B cell (primary cell): Measurements from ENCODE around the gene LARGE1. TPM values are rescaled to one million over a fixed set of nuclear protein-coding genes. Genes with fewer than 3 reads are reported as not detected.

Experiments
- ATAC-seq: fragments of 200-7000 bp; cut with Tn5 transposase; one replicate; pipeline ENCODE4 v1.10.0; 2021; ENCODE audit warnings: low read depth, mild to moderate bottlenecking, moderate number of reproducible peaks, moderate library complexity
- CTCF ChIA-PET: fragments of 350-600 bp; sonication (Branson Sonifier 250); formaldehyde crosslinking; loops from one replicate; lab custom pipeline; 2021; ENCODE audit warnings: antibody characterized with exemption, inconsistent platforms; lab: Charles Lee
- POLR2A ChIA-PET: fragments of 350-600 bp; sonication (Branson Sonifier 250); formaldehyde crosslinking; loops from one replicate; lab custom pipeline; 2021; ENCODE audit warnings: antibody characterized with exemption; lab: Charles Lee
- DNase-seq: peaks from one replicate; pipeline ENCODE4 v3.0.0; 2013
- H2AFZ ChIP-seq: 2 replicates; pipeline ENCODE4 v1.6.1; 2012; ENCODE audit warnings: mild to moderate bottlenecking, low read depth, low read length; ENCODE audit not compliant: insufficient read depth, poor library complexity, severe bottlenecking
- H3K27ac ChIP-seq, 2 donors: 1 replicate in 1 of 2; 2 replicates in 1 of 2; pipeline ENCODE4 v1.5.1; 2012 to 2013; ENCODE audit warnings: low read length in 2 of 2, mild to moderate bottlenecking in 2 of 2, moderate library complexity in 1 of 2
- H3K27me3 ChIP-seq, 4 experiments: fragments of 200-600 bp in 1 of 4; sonication (generic) in 1 of 4; replicated peaks in 1 of 4; 1 replicate in 2 of 4; 2 replicates in 2 of 4; pipeline versions ENCODE4 v1.6.1 to v1.7.0; 2013 to 2016; ENCODE audit warnings: low read length in 3 of 4, mild to moderate bottlenecking in 2 of 4, mixed read lengths in 1 of 4, moderate library complexity in 1 of 4; ENCODE audit not compliant: insufficient read depth in 4 of 4, control insufficient read depth in 3 of 4; ENCODE audit errors: control extremely low read depth in 1 of 4
- H3K36me3 ChIP-seq, 2 experiments: replicated peaks in 1 of 2; 1 replicate in 1 of 2; 2 replicates in 1 of 2; pipeline versions ENCODE4 v1.6.1 to v1.7.1; 2013; ENCODE audit warnings: low read length in 1 of 2; ENCODE audit not compliant: insufficient read depth in 2 of 2, control insufficient read depth in 1 of 2; ENCODE audit errors: control extremely low read depth in 1 of 2, extremely low read depth in 1 of 2
- H3K4me1 ChIP-seq, 2 donors: fragments of 200-600 bp in 1 of 2; sonication (generic) in 1 of 2; 1 replicate in 1 of 2; 2 replicates in 1 of 2; pipeline versions ENCODE4 v1.5.1 to v1.6.1; 2013 to 2017; ENCODE audit warnings: low read length in 2 of 2; ENCODE audit not compliant: control insufficient read depth in 2 of 2, insufficient read depth in 2 of 2
- H3K4me2 ChIP-seq: replicated peaks from 2 replicates; pipeline ENCODE3; 2012; ENCODE audit warnings: mild to moderate bottlenecking, low read depth, low read length; ENCODE audit not compliant: poor library complexity, severe bottlenecking
- H3K4me3 ChIP-seq, 5 experiments: fragments of 200-600 bp in 1 of 5; sonication (generic) in 1 of 5; 1 replicate in 3 of 5; 2 replicates in 2 of 5; pipeline versions ENCODE4 v1.5.1 to v1.7.0; 2011 to 2016; ENCODE audit warnings: low read length in 4 of 5, mild to moderate bottlenecking in 4 of 5, low read depth in 2 of 5, control low read depth in 1 of 5, moderate library complexity in 1 of 5; ENCODE audit not compliant: insufficient read depth in 1 of 5; ENCODE audit errors: control extremely low read depth in 1 of 5, extremely low read depth in 1 of 5
- H3K79me2 ChIP-seq: fragments of 200-600 bp; sonication (generic); one replicate; pipeline ENCODE4 v1.6.0; 2016; ENCODE audit warnings: low read length; ENCODE audit not compliant: control insufficient read depth, insufficient read depth
- H3K9ac ChIP-seq: fragments of 200-600 bp; sonication (generic); 2 replicates; pipeline ENCODE4 v1.6.1; 2017; ENCODE audit warnings: mild to moderate bottlenecking, low read length, moderate library complexity
- H3K9me3 ChIP-seq, 3 donors: one replicate each; pipeline versions ENCODE4 v1.6.1 to v1.7.1; 2013; ENCODE audit warnings: low read length in 2 of 3; ENCODE audit not compliant: control insufficient read depth in 2 of 3, insufficient read depth in 1 of 3; ENCODE audit errors: control extremely low read depth in 1 of 3
- H4K20me1 ChIP-seq: 2 replicates; pipeline ENCODE4 v1.6.0; 2012; ENCODE audit warnings: mild to moderate bottlenecking, low read length; ENCODE audit not compliant: insufficient read depth, control insufficient read depth, poor library complexity, severe bottlenecking
- H3K27ac Mint-ChIP-seq: one replicate; pipeline ENCODE4 v1.8.0; 2021; ENCODE audit warnings: mixed read lengths
- H3K27me3 Mint-ChIP-seq: one replicate; pipeline ENCODE4 v1.8.0; 2021; ENCODE audit warnings: mixed read lengths
- H3K4me1 Mint-ChIP-seq: one replicate; pipeline ENCODE4 v1.8.0; 2021; ENCODE audit warnings: mixed read lengths
- H3K4me3 Mint-ChIP-seq: one replicate; pipeline ENCODE4 v1.8.0; 2021; ENCODE audit warnings: mixed read lengths
- H3K9me3 Mint-ChIP-seq: one replicate; pipeline ENCODE4 v1.8.0; 2022; ENCODE audit warnings: mixed read lengths; ENCODE audit not compliant: insufficient read depth
- EZH2 ChIP-seq: IDR thresholded peaks from 2 replicates; pipeline ENCODE4 v1.6.1; 2012; ENCODE audit warnings: borderline replicate concordance, low read depth, mild to moderate bottlenecking, moderate library complexity, low read length; ENCODE audit not compliant: insufficient read depth, poor library complexity, severe bottlenecking
- WGBS: methylation state at CpG from one replicate; pipeline ENCODE4 v1.1.5; 2013; ENCODE audit warnings: missing lambda C conversion rate; ENCODE audit not compliant: insufficient coverage; 5-methylcytosine and 5-hydroxymethylcytosine counted together
- intact Hi-C: fragments of 100-400 bp; cut with micrococcal nuclease; formaldehyde crosslinking; loops from one replicate; pipeline ENCODE4 v1.10.0; 2022
- polyA plus RNA-seq: library from polyadenylated mRNA; depleted of rRNA; stranded (reverse); fragments of >200 nt; gene quantifications from 2 replicates; pipeline ENCODE4 v1.2.3, GENCODE V29; 2012
- total RNA-seq, 2 donors: library from RNA; stranded (reverse); fragments of 120-200 nt in 1 of 2; gene quantifications; 1 replicate in 1 of 2; 2 replicates in 1 of 2; pipeline versions ENCODE4 v1.2.3 to v1.2.4, GENCODE V29; 2013 to 2022
- TF ChIP-seq, protein P1 (sequence below): fragments of 200-600 bp; IDR thresholded peaks from one replicate; pipeline ENCODE4 v1.8.0; 2022; ENCODE audit warnings: antibody characterized with exemption, mild to moderate bottlenecking

The LARGE1 gene
- total and polyA plus RNA-seq, 2 donors (not counting 1 experiment from before 2014, with no cell fraction given) = 20.7 to 82.0 TPM

DNA sequence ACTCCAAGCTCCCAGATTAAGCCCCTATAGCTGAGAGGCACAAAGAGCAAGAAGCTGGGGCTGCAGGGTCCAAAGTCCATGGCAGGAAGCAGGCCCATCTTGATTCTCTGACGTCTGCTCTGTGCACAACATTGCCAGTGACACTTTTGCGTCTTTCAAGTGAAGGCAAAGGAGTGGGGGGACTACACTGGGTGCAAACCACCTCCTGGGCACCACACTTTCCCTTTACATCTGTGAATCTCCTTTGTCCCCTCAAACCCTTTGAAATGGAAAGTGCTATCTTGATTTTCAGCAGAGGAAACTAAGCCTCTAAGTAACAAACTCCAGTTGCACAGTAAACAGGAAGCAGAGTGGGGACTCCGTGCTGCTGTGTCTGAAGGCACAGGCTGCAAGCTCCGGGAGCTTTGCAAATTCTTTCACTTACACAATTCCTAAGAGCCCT, 428.0 kb downstream of the LARGE1 start:
- peak overlapping the region; percentile 21 for H3K4me2 ChIP-seq
- ChIA-PET CTCF (no interaction called here), POLR2A (interaction anchor here (0.6 to 0.7 kb wide), 2 partner anchors 17 to 429 kb away, joined by 4 to 5 read pairs; no protein-coding TSS in a partner anchor)
- H3K36me3 ChIP-seq = no peaks in the 10 kb centered on the region
- H3K27me3 ChIP-seq = no peaks in the 10 kb centered on the region
- H3K27ac Mint-ChIP-seq = no peak overlapping the region
- peaks cover 3% of the 10 kb centered on the region for H4K20me1 ChIP-seq
- H3K79me2 ChIP-seq = no peaks in the 10 kb centered on the region
- 47% methylated on average over 3 of the region's 4 CpGs for WGBS
- H3K9ac ChIP-seq = peak overlapping the region; percentile 2
- peak overlapping the region; percentile 61 for H3K4me3 Mint-ChIP-seq
- intact Hi-C loops = no loop called here
- no peak for ATAC-seq
- H3K4me3 ChIP-seq = no peak overlapping the region
- no peaks in the 10 kb centered on the region for H3K27me3 Mint-ChIP-seq
- peaks cover 3 to 12% of the 10 kb centered on the region in 2 donors for H3K4me1 ChIP-seq
- H3K9me3 ChIP-seq = peaks cover 0 to 5% (median 3%) of the 10 kb centered on the region in 3 donors
- no peak overlapping the region for H3K27ac ChIP-seq
- TF ChIP-seq, protein P1, sequence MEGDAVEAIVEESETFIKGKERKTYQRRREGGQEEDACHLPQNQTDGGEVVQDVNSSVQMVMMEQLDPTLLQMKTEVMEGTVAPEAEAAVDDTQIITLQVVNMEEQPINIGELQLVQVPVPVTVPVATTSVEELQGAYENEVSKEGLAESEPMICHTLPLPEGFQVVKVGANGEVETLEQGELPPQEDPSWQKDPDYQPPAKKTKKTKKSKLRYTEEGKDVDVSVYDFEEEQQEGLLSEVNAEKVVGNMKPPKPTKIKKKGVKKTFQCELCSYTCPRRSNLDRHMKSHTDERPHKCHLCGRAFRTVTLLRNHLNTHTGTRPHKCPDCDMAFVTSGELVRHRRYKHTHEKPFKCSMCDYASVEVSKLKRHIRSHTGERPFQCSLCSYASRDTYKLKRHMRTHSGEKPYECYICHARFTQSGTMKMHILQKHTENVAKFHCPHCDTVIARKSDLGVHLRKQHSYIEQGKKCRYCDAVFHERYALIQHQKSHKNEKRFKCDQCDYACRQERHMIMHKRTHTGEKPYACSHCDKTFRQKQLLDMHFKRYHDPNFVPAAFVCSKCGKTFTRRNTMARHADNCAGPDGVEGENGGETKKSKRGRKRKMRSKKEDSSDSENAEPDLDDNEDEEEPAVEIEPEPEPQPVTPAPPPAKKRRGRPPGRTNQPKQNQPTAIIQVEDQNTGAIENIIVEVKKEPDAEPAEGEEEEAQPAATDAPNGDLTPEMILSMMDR = no peak
- TF ChIP-seq EZH2 = no peak
- H3K9me3 Mint-ChIP-seq = no peaks in the 10 kb centered on the region
- H3K4me1 Mint-ChIP-seq = peaks cover 17% of the 10 kb centered on the region
- DNase-seq = peak; percentile 11
- H2AFZ ChIP-seq = no peak overlapping the region

DNA sequence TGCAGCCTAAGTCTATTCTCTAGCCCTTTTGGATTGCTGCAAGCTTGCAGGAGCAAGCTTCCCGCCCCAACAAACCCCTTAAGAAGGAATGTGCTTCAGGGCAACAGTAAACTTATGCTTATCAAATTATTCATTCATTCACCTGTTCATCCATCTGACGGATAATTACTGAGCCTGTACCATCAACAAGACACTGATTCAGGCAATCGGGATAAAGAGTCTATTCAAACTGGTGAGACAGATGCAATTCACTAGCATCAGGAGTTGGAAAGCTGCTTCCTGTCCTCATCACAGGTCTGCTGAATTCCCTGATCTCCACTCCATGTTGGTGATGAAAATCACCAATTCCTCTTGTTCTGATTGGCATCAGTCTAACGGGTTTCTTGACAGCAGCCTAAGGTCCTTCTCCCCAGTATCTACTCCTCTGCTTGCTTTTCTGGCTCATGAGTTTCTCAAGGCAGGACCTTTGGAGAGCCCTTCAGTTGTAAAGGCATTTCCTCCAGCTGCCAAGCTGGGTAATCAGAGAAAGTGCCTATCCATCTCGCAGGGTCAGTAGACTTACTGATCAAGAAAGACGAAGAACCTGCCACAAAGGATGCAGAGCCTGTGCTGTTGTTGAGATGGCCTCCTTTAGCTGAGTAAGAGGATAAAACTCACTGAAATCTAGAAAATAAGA, 433.1 kb downstream of the LARGE1 start:
- H3K4me1 Mint-ChIP-seq = peaks cover 2% of the 10 kb centered on the region
- TF ChIP-seq, protein P1 = no peak
- Histone ChIP-seq H3K36me3 (no peaks in the 10 kb centered on the region), H3K9me3 (peaks cover 0 to 5% (median 3%) of the 10 kb centered on the region in 3 donors), H3K79me2 (no peaks in the 10 kb centered on the region), H3K9ac (no peak overlapping the region), H3K27me3 (no peaks in the 10 kb centered on the region), H3K4me3 (no peak overlapping the region), H3K4me2 (no peak overlapping the region), H2AFZ (no peak overlapping the region), H3K4me1 (peaks cover 0 to 2% of the 10 kb centered on the region in 2 donors), H3K27ac (no peak overlapping the region), H4K20me1 (no peaks in the 10 kb centered on the region)
- ATAC-seq (no peak), DNase-seq (no peak)
- no peak overlapping the region for H3K4me3 Mint-ChIP-seq
- H3K27ac Mint-ChIP-seq = no peak overlapping the region
- ChIA-PET POLR2A (no interaction called here), CTCF (no interaction called here)
- intact Hi-C loops = no loop called here
- no peaks in the 10 kb centered on the region for H3K9me3 Mint-ChIP-seq
- WGBS = 84% methylated on average over 5 of the region's 6 CpGs
- H3K27me3 Mint-ChIP-seq = no peaks in the 10 kb centered on the region
